ENCODE results near the gene PLAU. TPM values are rescaled to one million over a fixed set of nuclear protein-coding genes. Genes with fewer than 3 reads are reported as not detected.

Gene PLAU
- total RNA-seq, 1 experiment from 2014 or later, result 15.0 TPM

- ATAC-seq (no peak), DNase-seq (ENCODE audit: low spot score) (no peak)
- H3K9me3 Mint-ChIP-seq, result no peaks in the 10 kb centered on the region
- H3K4me3 Mint-ChIP-seq, result no peak overlapping the region
- no peak for TF ChIP-seq JAZF1 (CRISPR knock-in tag; IDR thresholded peaks at IDR 0.05)
- no peak for TF ChIP-seq MAX (CRISPR knock-in tag; IDR thresholded peaks at IDR 0.05)
- TF ChIP-seq FOXK1 (CRISPR knock-in tag; IDR thresholded peaks at IDR 0.05), result no peak
- no peak for TF ChIP-seq RORB (CRISPR knock-in tag; IDR thresholded peaks at IDR 0.05)
- no peak for TF ChIP-seq FOXP4 (CRISPR knock-in tag; IDR thresholded peaks at IDR 0.05)
- TF ChIP-seq NR2C2 (CRISPR knock-in tag; IDR thresholded peaks at IDR 0.05), result no peak
- TF ChIP-seq PRRX2 (CRISPR knock-in tag; IDR thresholded peaks at IDR 0.05), result no peak
- no peak for TF ChIP-seq TEAD1 (CRISPR knock-in tag; IDR thresholded peaks at IDR 0.05)
- TF ChIP-seq ELF4 (CRISPR knock-in tag; IDR thresholded peaks at IDR 0.05; ENCODE audit: low read depth), result no peak
- ChIA-PET CTCF (no interaction called here), POLR2A (no interaction called here)
- H3K27ac Mint-ChIP-seq, result no peak overlapping the region
- no peaks in the 10 kb centered on the region for H3K36me3 Mint-ChIP-seq
- peaks cover 17% of the 10 kb centered on the region for H3K4me1 Mint-ChIP-seq
- no peaks in the 10 kb centered on the region for H3K27me3 Mint-ChIP-seq (ENCODE audit: low read depth)
These were observed 43.8 kb downstream of the PLAU start for GRCh38 chr10:73954737-73955136.

GRCh38 chr10:73955719-73956118 is 44.8 kb downstream of the PLAU start:
- Mint-ChIP-seq H3K27ac (no peak overlapping the region), H3K9me3 (no peaks in the 10 kb centered on the region), H3K4me1 (peaks cover 12% of the 10 kb centered on the region), H3K27me3 (ENCODE audit: low read depth) (no peaks in the 10 kb centered on the region), H3K4me3 (no peak overlapping the region), H3K36me3 (no peaks in the 10 kb centered on the region)
- DNase-seq (ENCODE audit: low spot score) (no peak), ATAC-seq (no peak)
- ChIA-PET CTCF (interaction anchor here (1.2 to 3.9 kb wide), 7 partner anchors 10 to 138 kb away, joined by 4 to 26 read pairs (median 10); partner anchors contain the start of gene VCL), POLR2A (interaction anchor here (1.2 kb wide), 1 partner anchor 11 kb away, joined by 3 read pairs; no protein-coding TSS in a partner anchor)
- TF ChIP-seq, protein P1, sequence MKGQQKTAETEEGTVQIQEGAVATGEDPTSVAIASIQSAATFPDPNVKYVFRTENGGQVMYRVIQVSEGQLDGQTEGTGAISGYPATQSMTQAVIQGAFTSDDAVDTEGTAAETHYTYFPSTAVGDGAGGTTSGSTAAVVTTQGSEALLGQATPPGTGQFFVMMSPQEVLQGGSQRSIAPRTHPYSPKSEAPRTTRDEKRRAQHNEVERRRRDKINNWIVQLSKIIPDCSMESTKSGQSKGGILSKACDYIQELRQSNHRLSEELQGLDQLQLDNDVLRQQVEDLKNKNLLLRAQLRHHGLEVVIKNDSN (CRISPR knock-in tag; IDR thresholded peaks at IDR 0.05), result no peak
- TF ChIP-seq SP1 (CRISPR knock-in tag; conservative IDR thresholded peaks at IDR 0.05) (no peak), FOXJ3 (CRISPR knock-in tag; IDR thresholded peaks at IDR 0.05; ENCODE audit: borderline replicate concordance) (no peak), ZBTB21 (CRISPR knock-in tag; IDR thresholded peaks at IDR 0.05; ENCODE audit: borderline replicate concordance) (no peak), FOXP1 (CRISPR knock-in tag; IDR thresholded peaks at IDR 0.05; ENCODE audit: borderline replicate concordance) (no peak), TEAD1 (CRISPR knock-in tag; IDR thresholded peaks at IDR 0.05) (no peak), ATF2 (CRISPR knock-in tag; IDR thresholded peaks at IDR 0.05; ENCODE audit: borderline replicate concordance, low read depth) (no peak), MAX (CRISPR knock-in tag; IDR thresholded peaks at IDR 0.05) (no peak), NR3C1 (CRISPR knock-in tag; conservative IDR thresholded peaks at IDR 0.05; ENCODE audit: low read depth) (no peak), PREB (CRISPR knock-in tag; IDR thresholded peaks at IDR 0.05; ENCODE audit: borderline replicate concordance) (no peak), GTF2I (CRISPR knock-in tag; conservative IDR thresholded peaks at IDR 0.05) (no peak)
- TF ChIP-seq, protein P2, sequence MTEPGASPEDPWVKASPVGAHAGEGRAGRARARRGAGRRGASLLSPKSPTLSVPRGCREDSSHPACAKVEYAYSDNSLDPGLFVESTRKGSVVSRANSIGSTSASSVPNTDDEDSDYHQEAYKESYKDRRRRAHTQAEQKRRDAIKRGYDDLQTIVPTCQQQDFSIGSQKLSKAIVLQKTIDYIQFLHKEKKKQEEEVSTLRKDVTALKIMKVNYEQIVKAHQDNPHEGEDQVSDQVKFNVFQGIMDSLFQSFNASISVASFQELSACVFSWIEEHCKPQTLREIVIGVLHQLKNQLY (CRISPR knock-in tag; IDR thresholded peaks at IDR 0.05), result no peak
- TF ChIP-seq, protein P3, sequence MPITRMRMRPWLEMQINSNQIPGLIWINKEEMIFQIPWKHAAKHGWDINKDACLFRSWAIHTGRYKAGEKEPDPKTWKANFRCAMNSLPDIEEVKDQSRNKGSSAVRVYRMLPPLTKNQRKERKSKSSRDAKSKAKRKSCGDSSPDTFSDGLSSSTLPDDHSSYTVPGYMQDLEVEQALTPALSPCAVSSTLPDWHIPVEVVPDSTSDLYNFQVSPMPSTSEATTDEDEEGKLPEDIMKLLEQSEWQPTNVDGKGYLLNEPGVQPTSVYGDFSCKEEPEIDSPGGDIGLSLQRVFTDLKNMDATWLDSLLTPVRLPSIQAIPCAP (CRISPR knock-in tag; IDR thresholded peaks at IDR 0.05), result no peak

All from WTC11 (cell line).